ENCODE results near the gene GAS7. TPM values are rescaled to one million over a fixed set of nuclear protein-coding genes. Genes with fewer than 3 reads are reported as not detected.

Gene GAS7
- total and polyA plus RNA-seq, 3 donors from 2014 or later = 70.2 to 184 (median 152) TPM

GRCh38 chr17:9941305-9941704 is 257.1 kb downstream of the GAS7 start:
- H3K27ac ChIP-seq = no peak overlapping the region
- H3K36me3 ChIP-seq (ENCODE audit: low read depth, missing control alignments) = no peaks in the 10 kb centered on the region
- no peak overlapping the region for H3K4me3 ChIP-seq
- no peaks in the 10 kb centered on the region for H3K9me3 ChIP-seq
- intact Hi-C loops (cut with DNase I; ENCODE audit: low total_unique reads) = no loop called here
- no peaks in the 10 kb centered on the region for H3K27me3 ChIP-seq
- TF ChIP-seq CTCF (IDR thresholded peaks at IDR 0.05) (no peak), POLR2A (IDR thresholded peaks at IDR 0.05) (no peak)
- 92 to 96% methylated on average over 13 of the region's 13 CpGs for WGBS, 2 donors
- peaks cover 14% of the 10 kb centered on the region for H3K4me1 ChIP-seq
- DNase-seq = no peak

- 83 to 91% methylated on average over 9 of the region's 9 CpGs for WGBS, 2 donors
- DNase-seq = no peak
- TF ChIP-seq CTCF (IDR thresholded peaks at IDR 0.05) (no peak), POLR2A (IDR thresholded peaks at IDR 0.05) (no peak)
- H3K4me1 ChIP-seq = peaks cover 14% of the 10 kb centered on the region
- intact Hi-C loops (cut with DNase I; ENCODE audit: low total_unique reads) = no loop called here
- no peaks in the 10 kb centered on the region for H3K9me3 ChIP-seq
- no peaks in the 10 kb centered on the region for H3K36me3 ChIP-seq (ENCODE audit: low read depth, missing control alignments)
- no peak overlapping the region for H3K27ac ChIP-seq
- H3K4me3 ChIP-seq = no peak overlapping the region
- no peaks in the 10 kb centered on the region for H3K27me3 ChIP-seq
These were observed 257.6 kb downstream of the GAS7 start for GRCh38 chr17:9940841-9941240.

- peaks cover 14% of the 10 kb centered on the region for H3K4me1 ChIP-seq
- no peaks in the 10 kb centered on the region for H3K36me3 ChIP-seq (ENCODE audit: low read depth, missing control alignments)
- H3K27me3 ChIP-seq = no peaks in the 10 kb centered on the region
- DNase-seq = no peak
- no peaks in the 10 kb centered on the region for H3K9me3 ChIP-seq
- H3K4me3 ChIP-seq = no peak overlapping the region
- 93 to 100% methylated on average over 1 of the region's 1 CpG for WGBS, 2 donors
- H3K27ac ChIP-seq = no peak overlapping the region
- TF ChIP-seq POLR2A (IDR thresholded peaks at IDR 0.05) (no peak), CTCF (IDR thresholded peaks at IDR 0.05) (no peak)
- intact Hi-C loops (cut with DNase I; ENCODE audit: low total_unique reads) = no loop called here
These were observed 259.6 kb downstream of the GAS7 start for GRCh38 chr17:9938764-9939163.

GRCh38 chr17:9937901-9938300 is 260.5 kb downstream of the GAS7 start:
- no peaks in the 10 kb centered on the region for H3K36me3 ChIP-seq (ENCODE audit: low read depth, missing control alignments)

More at GRCh38 chr17:9937901-9938300, 260.5 kb downstream of the GAS7 start:
- DNase-seq = no peak
- no peaks in the 10 kb centered on the region for H3K9me3 ChIP-seq
- H3K27me3 ChIP-seq = no peaks in the 10 kb centered on the region
- peaks cover 14% of the 10 kb centered on the region for H3K4me1 ChIP-seq
- 81 to 88% methylated on average over 9 of the region's 9 CpGs for WGBS, 2 donors
- H3K27ac ChIP-seq = peak overlapping the region in 1 of 2 donors; percentile 70
- no peak overlapping the region for H3K4me3 ChIP-seq
- intact Hi-C loops (cut with DNase I; ENCODE audit: low total_unique reads) = no loop called here
- TF ChIP-seq CTCF (IDR thresholded peaks at IDR 0.05) (no peak), POLR2A (IDR thresholded peaks at IDR 0.05) (no peak)
